Adrenal gland (tissue), 5 donors: ENCODE measurements around the gene BACH2.

Experiments
- CTCF ChIP-seq, 6 experiments: fragments of 450-650 bp in 4 of 6; fragments of 200-600 bp in 2 of 6; sonication (generic) in 1 of 6; IDR thresholded peaks; 1 replicate in 5 of 6; 2 replicates in 1 of 6; pipeline versions ENCODE4 v1.5.1 to v1.8.0; 2016 to 2021; ENCODE audit warnings: antibody characterized with exemption in 6 of 6, mild to moderate bottlenecking in 2 of 6, moderate library complexity in 1 of 6
- POLR2A ChIP-seq, 2 donors: fragments of 450-650 bp; IDR thresholded peaks; one replicate each; pipeline ENCODE4 v1.6.1; 2017; ENCODE audit warnings: antibody characterized with exemption in 2 of 2, mild to moderate bottlenecking in 2 of 2, moderate library complexity in 1 of 2
- donor health status: DM: no; HTN: no; CAD: no.

GRCh38 chr6:90078513-90079289, 217.9 kb downstream of the BACH2 start:
- TF ChIP-seq POLR2A (IDR thresholded peaks at IDR 0.05) (no peak), CTCF (IDR thresholded peaks at IDR 0.05) (no peak)
